HEK293 (cell line): ENCODE data around the gene TMCC1.

Experiments
- SETDB1 ChIP-seq: IDR thresholded peaks from one replicate; pipeline ENCODE4 v1.6.1; 2017; ENCODE audit warnings: mild to moderate bottlenecking, low read length, moderate library complexity, mixed read lengths; ENCODE audit not compliant: insufficient read length
- SP2 ChIP-seq: fragments of 450-650 bp; formaldehyde crosslinking; IDR thresholded peaks from 2 replicates; pipeline ENCODE4 v1.5.1; 2016; ENCODE audit warnings: missing biosample characterization, missing genetic modification characterization
- ZNF274 ChIP-seq, 2 experiments: fragments of 200-500 bp in 1 of 2; fragments of 450-650 bp in 1 of 2; sonication (Bioruptor generic) in 1 of 2; formaldehyde crosslinking in 1 of 2; IDR thresholded peaks; 2 replicates each; pipeline versions ENCODE4 v1.5.1 to v1.6.1; 2014 to 2016; ENCODE audit warnings: borderline replicate concordance in 1 of 2, inconsistent platforms in 1 of 2, low read length in 1 of 2, missing biosample characterization in 1 of 2, missing genetic modification characterization in 1 of 2
- ZNF777 ChIP-seq: fragments of 450-650 bp; formaldehyde crosslinking; IDR thresholded peaks from 2 replicates; pipeline ENCODE4 v1.5.1; 2017; ENCODE audit warnings: missing biosample characterization, missing genetic modification characterization, borderline replicate concordance
- TF ChIP-seq, protein P1 (sequence below): fragments of 450-650 bp; formaldehyde crosslinking; IDR thresholded peaks from 2 replicates; pipeline ENCODE4 v1.5.1; 2016; ENCODE audit warnings: missing biosample characterization, missing genetic modification characterization
- TF ChIP-seq, protein P2 (sequence below): IDR thresholded peaks from 2 replicates; pipeline ENCODE4 v1.6.1; 2011; ENCODE audit warnings: mild to moderate bottlenecking, low read depth, low read length, borderline replicate concordance

DNA sequence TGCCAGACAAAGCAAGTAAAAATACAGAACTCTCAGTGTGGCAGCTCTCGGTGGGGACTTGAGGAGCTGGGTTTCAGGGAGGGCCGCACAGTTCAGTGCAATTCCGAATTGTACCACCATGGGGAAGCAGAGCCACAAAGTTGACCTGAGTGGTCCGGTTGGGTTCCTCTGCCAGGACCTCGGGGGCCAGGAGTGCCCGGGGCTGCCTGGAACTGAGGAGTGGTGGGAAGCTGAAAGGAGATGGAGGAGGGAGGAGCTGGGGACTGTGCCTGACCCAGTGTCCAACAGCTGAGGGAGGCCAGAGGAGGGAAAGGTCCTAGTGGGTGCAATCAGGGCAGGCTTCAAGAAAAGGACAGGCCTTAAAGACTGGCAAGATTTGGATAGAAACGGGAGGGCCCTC is 48.8 kb upstream of the TMCC1 start:
- TF ChIP-seq, protein P1, sequence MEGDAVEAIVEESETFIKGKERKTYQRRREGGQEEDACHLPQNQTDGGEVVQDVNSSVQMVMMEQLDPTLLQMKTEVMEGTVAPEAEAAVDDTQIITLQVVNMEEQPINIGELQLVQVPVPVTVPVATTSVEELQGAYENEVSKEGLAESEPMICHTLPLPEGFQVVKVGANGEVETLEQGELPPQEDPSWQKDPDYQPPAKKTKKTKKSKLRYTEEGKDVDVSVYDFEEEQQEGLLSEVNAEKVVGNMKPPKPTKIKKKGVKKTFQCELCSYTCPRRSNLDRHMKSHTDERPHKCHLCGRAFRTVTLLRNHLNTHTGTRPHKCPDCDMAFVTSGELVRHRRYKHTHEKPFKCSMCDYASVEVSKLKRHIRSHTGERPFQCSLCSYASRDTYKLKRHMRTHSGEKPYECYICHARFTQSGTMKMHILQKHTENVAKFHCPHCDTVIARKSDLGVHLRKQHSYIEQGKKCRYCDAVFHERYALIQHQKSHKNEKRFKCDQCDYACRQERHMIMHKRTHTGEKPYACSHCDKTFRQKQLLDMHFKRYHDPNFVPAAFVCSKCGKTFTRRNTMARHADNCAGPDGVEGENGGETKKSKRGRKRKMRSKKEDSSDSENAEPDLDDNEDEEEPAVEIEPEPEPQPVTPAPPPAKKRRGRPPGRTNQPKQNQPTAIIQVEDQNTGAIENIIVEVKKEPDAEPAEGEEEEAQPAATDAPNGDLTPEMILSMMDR (tag by site-specific recombination), result peak; percentile 66; the same call in 1 of the 2 replicates
- TF ChIP-seq ZNF777 (tag by site-specific recombination) (no peak), SP2 (tag by site-specific recombination) (no peak), ZNF274 (IDR thresholded peaks at IDR 0.05; ENCODE audit: low read length) (no peak), ZNF274 (tag by site-specific recombination; IDR thresholded peaks at IDR 0.05; ENCODE audit: borderline replicate concordance) (no peak), SETDB1 (no peak)
- TF ChIP-seq, protein P2, sequence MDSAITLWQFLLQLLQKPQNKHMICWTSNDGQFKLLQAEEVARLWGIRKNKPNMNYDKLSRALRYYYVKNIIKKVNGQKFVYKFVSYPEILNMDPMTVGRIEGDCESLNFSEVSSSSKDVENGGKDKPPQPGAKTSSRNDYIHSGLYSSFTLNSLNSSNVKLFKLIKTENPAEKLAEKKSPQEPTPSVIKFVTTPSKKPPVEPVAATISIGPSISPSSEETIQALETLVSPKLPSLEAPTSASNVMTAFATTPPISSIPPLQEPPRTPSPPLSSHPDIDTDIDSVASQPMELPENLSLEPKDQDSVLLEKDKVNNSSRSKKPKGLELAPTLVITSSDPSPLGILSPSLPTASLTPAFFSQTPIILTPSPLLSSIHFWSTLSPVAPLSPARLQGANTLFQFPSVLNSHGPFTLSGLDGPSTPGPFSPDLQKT, result no peak
